Ascending aorta (tissue), 2 donors: ENCODE results near the gene SPATA2. TPM values are rescaled to one million over a fixed set of nuclear protein-coding genes. Genes with fewer than 3 reads are reported as not detected.

Experiments
- DNase-seq, 2 donors: peaks; one replicate each; pipeline ENCODE4 v3.0.0-alpha.2; 2019; ENCODE audit warnings: low spot score in 2 of 2
- H3K27ac ChIP-seq, 2 donors: fragments of 200-600 bp; sonication (generic); one replicate each; pipeline ENCODE4 v1.5.1; 2016 to 2017; ENCODE audit warnings: mild to moderate bottlenecking in 1 of 2
- H3K27me3 ChIP-seq: fragments of 200-600 bp; sonication (generic); one replicate; pipeline ENCODE4 v1.5.1; 2017
- H3K36me3 ChIP-seq, 2 donors: fragments of 200-600 bp; sonication (generic); one replicate each; pipeline ENCODE4 v1.5.1; 2016
- H3K4me1 ChIP-seq, 2 donors: fragments of 200-600 bp; sonication (generic); one replicate each; pipeline ENCODE4 v1.5.1; 2016 to 2017; ENCODE audit warnings: mild to moderate bottlenecking in 1 of 2
- H3K4me3 ChIP-seq, 2 donors: fragments of 200-600 bp; sonication (generic); one replicate each; pipeline ENCODE4 v1.5.1; 2016 to 2017; ENCODE audit warnings: mild to moderate bottlenecking in 1 of 2
- H3K9me3 ChIP-seq, 2 donors: fragments of 200-600 bp; sonication (generic); one replicate each; pipeline ENCODE4 v1.5.1; 2016
- CTCF ChIP-seq, 3 experiments: fragments of 200-600 bp in 2 of 3; fragments of 450-650 bp in 1 of 3; sonication (generic) in 2 of 3; IDR thresholded peaks; one replicate each; pipeline ENCODE4 v1.5.1; 2016 to 2019; ENCODE audit warnings: antibody characterized with exemption in 3 of 3, mild to moderate bottlenecking in 1 of 3, moderate library complexity in 1 of 3
- intact Hi-C: fragments of 100-400 bp; cut with DNase I; formaldehyde crosslinking; loops from one replicate; pipeline ENCODE4 v1.15.1; 2023
- total RNA-seq: library from RNA; depleted of rRNA; stranded (reverse); fragments of >200 nt; gene quantifications from one replicate; pipeline ENCODE4 v1.1.0, GENCODE V29; 2016

Gene SPATA2
- total RNA-seq, 1 donor from 2014 or later: 7.6 TPM

- H3K27ac ChIP-seq: no peak overlapping the region
- no peak overlapping the region for H3K4me3 ChIP-seq
- H3K4me1 ChIP-seq: no peaks in the 10 kb centered on the region
- no peak for DNase-seq
- no peaks in the 10 kb centered on the region for H3K9me3 ChIP-seq
- no peaks in the 10 kb centered on the region for H3K27me3 ChIP-seq
- intact Hi-C loops: loop anchor here (5.0 kb wide), 1 partner anchor 384 kb away; no protein-coding TSS in a partner anchor
- TF ChIP-seq CTCF (IDR thresholded peaks at IDR 0.05): no peak
- no peaks in the 10 kb centered on the region for H3K36me3 ChIP-seq
These were observed 10.6 kb upstream of the SPATA2 start for GRCh38 chr20:49925901-49926454.

- Histone ChIP-seq H3K36me3 (no peaks in the 10 kb centered on the region), H3K27me3 (no peaks in the 10 kb centered on the region), H3K9me3 (no peaks in the 10 kb centered on the region), H3K4me3 (no peak overlapping the region), H3K27ac (no peak overlapping the region), H3K4me1 (no peaks in the 10 kb centered on the region)
- no peak for TF ChIP-seq CTCF (IDR thresholded peaks at IDR 0.05)
- DNase-seq: peak in 1 of 2 donors; percentile 39
- intact Hi-C loops: no loop called here
These were observed 8.9 kb upstream of the SPATA2 start for GRCh38 chr20:49924247-49924646.

GRCh38 chr20:49919461-49919860 is 4.1 kb upstream of the SPATA2 start:
- no peaks in the 10 kb centered on the region for H3K27me3 ChIP-seq

GRCh38 chr20:49919009-49919408 is 3.7 kb upstream of the SPATA2 start:
- TF ChIP-seq CTCF (IDR thresholded peaks at IDR 0.05): no peak
- no peak for DNase-seq
- Histone ChIP-seq H3K27ac (no peak overlapping the region), H3K4me3 (no peak overlapping the region), H3K27me3 (no peaks in the 10 kb centered on the region), H3K4me1 (peaks cover 3 to 7% of the 10 kb centered on the region in 2 donors), H3K9me3 (no peaks in the 10 kb centered on the region), H3K36me3 (no peaks in the 10 kb centered on the region)
- intact Hi-C loops: loop anchor here (10.0 kb wide), 1 partner anchor 204 kb away; the partner anchor contains the start of gene B4GALT5

More at GRCh38 chr20:49919461-49919860, 4.1 kb upstream of the SPATA2 start:
- no peak overlapping the region for H3K27ac ChIP-seq
- no peak for DNase-seq
- H3K36me3 ChIP-seq: no peaks in the 10 kb centered on the region
- H3K4me1 ChIP-seq: peaks cover under 1 to 3% of the 10 kb centered on the region in 2 donors
- no peaks in the 10 kb centered on the region for H3K9me3 ChIP-seq
- H3K4me3 ChIP-seq: no peak overlapping the region
- intact Hi-C loops: loop anchor here (10.0 kb wide), 1 partner anchor 205 kb away; the partner anchor contains the start of gene B4GALT5
- TF ChIP-seq CTCF (IDR thresholded peaks at IDR 0.05): no peak

- Histone ChIP-seq H3K27ac (no peak overlapping the region), H3K27me3 (no peaks in the 10 kb centered on the region), H3K4me3 (no peak overlapping the region), H3K36me3 (no peaks in the 10 kb centered on the region), H3K9me3 (no peaks in the 10 kb centered on the region), H3K4me1 (peaks cover 5 to 13% of the 10 kb centered on the region in 2 donors)
- no peak for DNase-seq
- intact Hi-C loops: loop anchor here (10.0 kb wide), 1 partner anchor 204 kb away; the partner anchor contains the start of gene B4GALT5
- TF ChIP-seq CTCF (IDR thresholded peaks at IDR 0.05): no peak
These were observed 3.1 kb upstream of the SPATA2 start for GRCh38 chr20:49918446-49918845.
